OCI-LY3 (cell line): ENCODE data around the gene ACAD9.
"Not testable (repeated sequence)": the region's sequence is repeated elsewhere in the genome, so short reads cannot be mapped to it uniquely, and the experiment has no call there.

Source experiments
- H2AFZ ChIP-seq: fragments of 200-600, 300-600 bp; shearing (Covaris generic); 2 replicates; pipeline ENCODE4 v1.6.0; 2014; ENCODE audit warnings: antibody characterized with exemption, low read depth, low read length
- H3K27ac ChIP-seq: fragments of 200-600, 300-600 bp; sonication (generic); 2 replicates; pipeline ENCODE4 v1.5.1; 2014; ENCODE audit warnings: mild to moderate bottlenecking, low read length, moderate library complexity, mixed read lengths
- H3K27me3 ChIP-seq: fragments of 200-600, 300-600 bp; sonication (generic); 2 replicates; pipeline ENCODE4 v1.6.1; 2014; ENCODE audit warnings: low read depth, low read length, mixed read lengths
- H3K36me3 ChIP-seq: fragments of 200-600, 300-600 bp; sonication (generic); replicated peaks from 2 replicates; pipeline ENCODE3; 2014; ENCODE audit warnings: low read depth, low read length, mixed read lengths
- H3K4me1 ChIP-seq: fragments of 300-600, 200-600 bp; sonication (generic); 2 replicates; pipeline ENCODE4 v1.6.1; 2014; ENCODE audit warnings: low read length, mixed read lengths
- H3K4me2 ChIP-seq: fragments of 200-600, 300-600 bp; sonication (generic); 2 replicates; pipeline ENCODE4 v1.6.1; 2014; ENCODE audit warnings: low read length, mixed read lengths
- H3K4me3 ChIP-seq: fragments of 300-600, 200-600 bp; sonication (generic); 2 replicates; pipeline ENCODE4 v1.5.1; 2014; ENCODE audit warnings: antibody characterized with exemption, mild to moderate bottlenecking, low read length, moderate library complexity
- H3K79me2 ChIP-seq: fragments of 300-600, 200-600 bp; shearing (Covaris generic); 2 replicates; pipeline ENCODE4 v1.6.1; 2014; ENCODE audit warnings: mild to moderate bottlenecking, low read length, mixed read lengths
- H3K9ac ChIP-seq: fragments of 300-600, 200-600 bp; shearing (Covaris generic); 2 replicates; pipeline ENCODE4 v1.6.0; 2014; ENCODE audit warnings: mild to moderate bottlenecking, low read length, moderate library complexity
- H3K9me3 ChIP-seq: fragments of 200-600, 300-600 bp; shearing (Covaris generic); 2 replicates; pipeline ENCODE4 v1.6.1; 2014; ENCODE audit warnings: low read length, mixed read lengths; ENCODE audit not compliant: insufficient read depth
- H4K20me1 ChIP-seq: fragments of 200-600, 300-600 bp; sonication (generic); 2 replicates; pipeline ENCODE4 v1.6.1; 2016; ENCODE audit warnings: low read length, mixed read lengths; ENCODE audit not compliant: insufficient read depth
- CTCF ChIP-seq: fragments of 200-600, 300-600 bp; sonication (generic); IDR thresholded peaks from 2 replicates; pipeline ENCODE4 v1.5.1; 2014; ENCODE audit warnings: antibody characterized with exemption, low read length, low read depth
- EZH2phosphoT487 ChIP-seq: fragments of 200-600 bp; shearing (Covaris generic); IDR thresholded peaks from 2 replicates; pipeline ENCODE4 v1.6.1; 2018; ENCODE audit warnings: antibody characterized with exemption, mixed run types, low read depth

Gene ACAD9

DNA sequence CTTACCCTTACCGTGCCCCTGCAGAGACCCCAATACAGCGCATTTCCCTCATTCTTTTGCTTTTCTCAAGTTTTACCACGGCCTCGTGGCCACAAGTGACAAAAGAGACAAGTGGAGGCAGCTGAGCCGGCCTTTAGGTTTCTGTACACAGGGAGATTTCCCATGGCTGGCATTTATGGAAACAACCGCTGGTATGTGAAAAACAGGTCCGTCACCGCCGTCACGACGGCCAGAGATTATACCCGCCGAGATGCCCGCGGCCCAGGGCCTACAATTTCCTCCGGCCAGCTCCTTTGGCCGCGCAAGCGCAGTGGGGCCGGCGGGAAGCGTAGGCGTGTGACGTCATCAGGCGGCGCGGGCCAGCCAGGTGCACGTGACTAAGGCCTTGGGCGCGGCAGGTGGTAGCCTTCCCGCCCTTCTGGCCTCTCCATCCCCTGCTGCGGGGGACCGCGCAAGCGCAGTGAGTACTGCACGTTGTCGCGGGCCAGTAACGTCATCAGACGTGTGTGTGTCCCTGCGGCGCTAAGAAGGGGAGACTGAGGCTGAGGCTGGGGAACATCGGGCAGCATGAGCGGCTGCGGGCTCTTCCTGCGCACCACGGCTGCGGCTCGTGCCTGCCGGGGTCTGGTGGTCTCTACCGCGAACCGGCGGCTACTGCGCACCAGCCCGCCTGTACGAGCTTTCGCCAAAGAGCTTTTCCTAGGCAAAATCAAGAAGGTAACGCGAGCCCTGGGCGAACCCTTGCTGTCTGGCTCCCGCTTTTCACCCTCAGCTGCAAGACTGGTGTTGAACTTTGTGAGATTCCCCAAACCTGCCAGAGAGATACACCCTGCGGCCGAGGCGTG is at the start of gene ACAD9:
ACAD9 (plus strand) TSS at position 496 of the 845 bp plus-strand sequence; CDS start at position 568, 72 bp downstream.
- H3K9ac ChIP-seq, result peak within 1 kb of the TSS; percentile 99
- no peaks in the 10 kb centered on the region for H4K20me1 ChIP-seq
- peak within 1 kb of the TSS; percentile 96 for H3K4me3 ChIP-seq
- peak within 1 kb of the TSS; percentile 61 for H3K27ac ChIP-seq
- H3K4me2 ChIP-seq, result peak within 1 kb of the TSS; percentile 99
- TF ChIP-seq CTCF (no peak), EZH2phosphoT487 (no peak)
- no peaks in the 10 kb centered on the region for H3K27me3 ChIP-seq
- no peaks in the 10 kb centered on the region for H3K9me3 ChIP-seq
- peaks cover 66% of the 10 kb centered on the region for H3K79me2 ChIP-seq
- H3K36me3 ChIP-seq, result peaks cover 27% of the 10 kb centered on the region
- H3K4me1 ChIP-seq, result peaks cover 15% of the 10 kb centered on the region
- peak within 1 kb of the TSS; percentile 85 for H2AFZ ChIP-seq

DNA sequence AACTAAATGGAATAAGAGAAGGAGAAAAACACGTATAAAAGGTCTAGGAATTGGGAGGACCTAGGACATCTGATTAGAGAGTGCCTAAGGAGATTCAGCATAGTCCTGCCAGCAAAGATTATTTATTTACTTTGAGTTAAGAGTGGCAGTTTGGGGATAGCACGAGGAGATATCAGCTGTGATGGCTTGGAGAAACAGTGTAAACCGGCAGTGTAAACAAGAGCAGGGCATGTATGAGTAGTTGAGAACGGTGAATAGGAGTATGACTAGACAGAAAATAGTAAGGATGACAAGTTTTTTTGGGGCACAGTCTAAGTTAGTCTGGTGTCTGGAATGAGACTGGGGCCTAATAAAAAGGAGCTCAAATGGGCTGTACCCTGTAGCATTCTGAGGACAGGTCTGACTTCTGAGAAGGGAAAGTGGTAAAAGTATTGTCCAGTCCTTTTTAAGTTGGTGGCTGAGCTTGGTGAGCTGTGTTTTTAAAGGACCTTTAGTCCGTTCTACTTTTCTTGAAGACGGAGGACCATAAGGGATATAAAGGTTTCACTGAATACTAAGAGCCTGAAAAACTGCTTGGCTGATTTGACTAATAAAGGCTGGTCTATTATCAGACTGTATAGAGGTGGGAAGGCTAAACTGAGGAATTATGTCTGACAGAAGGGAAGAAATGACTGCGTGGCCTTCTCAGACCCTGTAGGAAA is 49.3 kb upstream of the ACAD9 start:
- not testable (repeated sequence) for H3K27ac ChIP-seq, H3K79me2 ChIP-seq, H3K4me2 ChIP-seq, H3K36me3 ChIP-seq, H3K4me1 ChIP-seq, H2AFZ ChIP-seq, H3K27me3 ChIP-seq, H4K20me1 ChIP-seq, H3K9ac ChIP-seq, H3K9me3 ChIP-seq, H3K4me3 ChIP-seq

GRCh38 chr3:128830762-128831161 is 48.7 kb upstream of the ACAD9 start:
- H3K9me3 ChIP-seq, H3K9ac ChIP-seq, H3K4me3 ChIP-seq, H3K36me3 ChIP-seq, H3K27me3 ChIP-seq, H3K79me2 ChIP-seq, H4K20me1 ChIP-seq, H3K27ac ChIP-seq, H3K4me2 ChIP-seq, H2AFZ ChIP-seq: not testable (repeated sequence)
- peaks cover 11% of the 10 kb centered on the region for H3K4me1 ChIP-seq

DNA sequence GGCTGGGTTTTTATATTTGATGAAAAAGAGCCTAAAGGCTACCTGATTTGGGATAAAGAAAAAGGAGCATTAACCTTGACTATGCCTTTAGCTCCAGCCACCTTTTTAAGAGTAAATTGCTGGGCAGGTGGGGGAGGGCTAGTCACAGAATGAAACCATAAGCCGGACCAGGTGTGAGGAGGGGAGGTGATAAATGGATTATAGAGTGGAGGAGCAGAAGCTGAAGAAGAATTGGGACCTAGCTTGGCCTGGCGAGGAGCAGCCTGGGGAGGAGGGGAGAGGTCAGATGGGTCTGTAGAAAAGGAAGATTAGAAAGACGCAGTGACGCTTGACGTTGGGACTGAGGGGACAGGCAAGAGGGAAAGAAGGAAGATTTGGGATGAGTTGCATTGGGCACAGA is 46.4 kb upstream of the ACAD9 start:
- H3K9me3 ChIP-seq, H2AFZ ChIP-seq, H3K27ac ChIP-seq, H3K79me2 ChIP-seq, H3K4me3 ChIP-seq, H3K4me2 ChIP-seq, H4K20me1 ChIP-seq, H3K27me3 ChIP-seq, H3K36me3 ChIP-seq, H3K9ac ChIP-seq: not testable (repeated sequence)
- H3K4me1 ChIP-seq, result peaks cover 11% of the 10 kb centered on the region

- TF ChIP-seq CTCF, result no peak
- TF ChIP-seq EZH2phosphoT487, result no peak
- H3K4me3 ChIP-seq, result no peak overlapping the region
Measured at GRCh38 chr3:128835096-128835495, 44.3 kb upstream of the ACAD9 start.

More at GRCh38 chr3:128835096-128835495, 44.3 kb upstream of the ACAD9 start:
- no peaks in the 10 kb centered on the region for H3K79me2 ChIP-seq
- peak overlapping the region; percentile 42 for H3K27ac ChIP-seq
- H3K9ac ChIP-seq, result no peak overlapping the region; the same call in 1 of the 2 replicates
- no peaks in the 10 kb centered on the region for H3K9me3 ChIP-seq
- H2AFZ ChIP-seq, result no peak overlapping the region
- peak overlapping the region; percentile 44 for H3K4me2 ChIP-seq
- H3K4me1 ChIP-seq, result peaks cover 11% of the 10 kb centered on the region
- no peaks in the 10 kb centered on the region for H3K27me3 ChIP-seq
- H4K20me1 ChIP-seq, result no peaks in the 10 kb centered on the region
- no peaks in the 10 kb centered on the region for H3K36me3 ChIP-seq
